Hematopoietic multipotent progenitor cell treated with erythropoietin and hydrocortisone succinate and interleukin-3 and kit ligand, for 8 days (in vitro differentiated cells): ENCODE data around the gene SYNGR3.
"Not testable (repeated sequence)": the region's sequence is repeated elsewhere in the genome, so short reads cannot be mapped to it uniquely, and the experiment has no call there.

Source experiments
- DNase-seq: peaks from one replicate; pipeline ENCODE4 v3.0.0-alpha.2; 2015

SYNGR3 gene

DNA sequence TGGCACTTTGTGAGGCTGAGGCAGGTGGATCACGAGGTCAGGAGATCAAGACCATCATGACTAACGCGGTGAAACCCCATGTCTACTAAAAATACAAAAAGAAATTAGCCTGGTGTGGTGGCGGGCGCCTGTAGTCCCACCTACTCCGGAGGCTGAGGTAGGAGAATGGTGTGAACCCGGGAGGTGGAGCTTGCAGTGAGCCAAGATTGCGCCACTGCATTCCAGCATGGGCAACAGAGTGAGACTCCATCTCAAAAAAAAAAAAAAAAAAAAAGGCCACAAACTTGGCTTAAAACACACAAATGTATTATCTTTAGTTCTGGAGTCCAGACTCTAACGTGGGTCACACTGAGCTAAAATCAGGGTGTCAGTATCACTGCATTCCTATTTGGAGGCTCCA is 22.0 kb downstream of the SYNGR3 start:
- DNase-seq, result not testable (repeated sequence)

DNA sequence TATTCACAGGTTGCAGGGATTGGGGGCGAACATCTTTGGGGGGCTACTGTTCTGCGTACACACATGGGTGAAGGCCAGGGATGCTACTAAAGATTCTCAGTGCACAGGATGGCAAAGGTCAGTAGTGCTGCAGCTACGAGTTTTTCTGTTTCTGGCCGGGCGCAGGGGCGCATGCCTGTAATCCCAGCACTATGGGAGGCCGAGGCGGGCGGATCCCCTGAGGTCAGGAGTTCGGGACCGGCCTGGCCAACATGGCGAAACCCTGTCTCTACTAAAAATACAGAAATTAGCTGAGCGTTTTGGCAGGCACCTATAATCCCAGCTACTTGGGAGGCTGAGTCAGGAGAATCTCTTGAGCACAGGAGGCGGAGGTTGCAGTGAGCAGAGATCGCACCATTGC is 23.8 kb downstream of the SYNGR3 start:
- DNase-seq, result no peak

DNA sequence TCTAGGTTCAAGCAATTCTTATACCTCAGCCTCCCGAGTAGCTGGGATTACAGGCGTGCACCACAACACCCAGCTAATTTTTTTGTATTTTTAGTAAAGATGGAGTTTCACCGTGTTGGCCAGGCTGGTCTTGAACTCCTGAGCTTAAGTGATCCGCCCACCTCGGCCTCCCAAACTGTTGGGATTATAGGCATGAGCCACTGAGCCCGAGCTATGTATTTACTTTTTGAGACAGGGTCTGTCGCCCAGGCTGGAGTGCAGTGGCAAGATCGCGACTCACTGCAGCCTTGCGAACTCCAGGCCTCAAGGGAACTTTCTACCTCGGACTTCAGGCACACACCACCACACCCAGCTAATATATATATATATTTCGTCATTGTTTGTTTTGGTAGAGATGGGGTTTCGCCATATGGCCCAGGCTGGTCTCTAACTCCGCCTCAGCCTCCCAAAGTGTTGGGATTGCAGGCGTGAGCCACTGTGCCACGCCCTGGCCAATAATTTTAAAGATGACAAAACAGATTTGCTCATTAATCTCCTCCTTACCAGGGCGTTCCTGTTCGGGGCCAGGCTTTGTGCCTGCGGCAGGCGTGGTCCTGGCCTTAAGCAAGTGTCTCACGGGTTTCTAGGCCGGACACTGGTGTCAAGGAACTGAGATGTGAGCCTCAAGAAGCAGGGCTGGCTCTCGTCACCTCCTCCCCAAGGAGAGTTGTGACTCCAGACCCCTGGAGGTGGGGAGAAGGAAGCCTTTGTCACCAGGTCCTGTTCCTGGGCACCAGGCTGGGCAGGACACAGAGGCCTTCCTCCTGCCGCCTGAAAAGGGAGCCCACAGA is 25.6 kb downstream of the SYNGR3 start:
- DNase-seq, result no peak

DNA sequence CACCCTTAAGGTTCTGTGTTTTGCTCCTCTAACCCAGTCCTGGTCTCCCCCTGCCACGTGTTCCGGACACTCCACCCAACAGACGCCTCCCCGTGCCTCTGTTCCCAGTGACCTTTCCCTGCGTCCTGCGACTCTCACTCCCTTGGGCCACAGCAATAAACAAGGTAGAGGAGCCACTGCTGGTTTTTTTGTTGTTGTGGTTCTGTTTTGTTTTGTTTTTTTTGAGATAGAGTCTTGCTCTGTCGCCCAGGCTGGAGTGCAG is 26.1 kb downstream of the SYNGR3 start:
- no peak for DNase-seq

DNA sequence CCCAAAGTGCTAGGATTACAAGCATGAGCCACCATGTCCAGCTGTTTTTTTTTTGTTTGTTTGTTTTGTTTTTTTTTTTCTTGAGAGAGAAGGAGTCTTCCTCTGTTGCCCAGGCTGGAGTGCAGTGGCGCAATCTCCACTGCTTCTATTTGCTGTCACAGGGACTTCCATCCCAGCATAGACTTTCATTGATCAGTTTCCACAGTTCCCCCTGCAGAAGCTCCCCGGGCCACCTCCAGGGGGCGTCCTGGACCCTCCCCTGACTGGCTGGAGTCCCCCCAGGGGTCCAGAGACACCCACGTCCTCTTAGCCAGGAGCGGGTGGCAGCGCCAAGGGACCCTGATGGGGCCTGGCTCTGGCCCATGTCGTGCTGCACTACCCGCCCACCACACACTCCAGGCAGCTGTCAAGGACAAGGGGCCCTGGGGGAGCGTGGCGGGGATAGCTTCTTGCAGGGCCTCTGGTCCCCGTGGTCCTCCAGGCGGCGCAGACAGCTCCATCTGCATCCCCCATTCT is 26.7 kb downstream of the SYNGR3 start:
- DNase-seq, result no peak

DNA sequence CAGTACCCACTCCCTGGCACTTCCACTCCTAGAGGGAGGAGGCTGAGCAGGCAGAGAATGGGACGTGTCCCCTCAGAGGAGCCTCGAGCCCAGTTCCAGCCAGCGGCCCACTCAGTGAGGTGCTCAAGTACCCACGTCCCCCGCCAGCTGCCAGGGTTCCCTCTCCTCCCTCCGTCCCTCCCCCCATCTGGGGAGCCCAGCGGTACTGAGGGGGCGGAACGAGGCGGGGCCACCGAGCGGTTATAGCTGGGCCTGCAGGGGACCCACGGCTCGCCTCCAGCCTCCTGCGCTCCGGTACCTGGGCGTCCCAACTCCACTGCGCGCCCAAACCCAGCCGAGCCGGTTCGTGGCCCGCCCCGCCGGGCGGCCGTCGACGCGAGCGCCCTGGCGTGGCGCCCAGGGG is 29.7 kb downstream of the SYNGR3 start, which contains the start of gene NPW:
Gene NPW, plus strand, starts transcription at position 268 of the 403 bp plus-strand sequence.
- DNase-seq, result no peak

DNA sequence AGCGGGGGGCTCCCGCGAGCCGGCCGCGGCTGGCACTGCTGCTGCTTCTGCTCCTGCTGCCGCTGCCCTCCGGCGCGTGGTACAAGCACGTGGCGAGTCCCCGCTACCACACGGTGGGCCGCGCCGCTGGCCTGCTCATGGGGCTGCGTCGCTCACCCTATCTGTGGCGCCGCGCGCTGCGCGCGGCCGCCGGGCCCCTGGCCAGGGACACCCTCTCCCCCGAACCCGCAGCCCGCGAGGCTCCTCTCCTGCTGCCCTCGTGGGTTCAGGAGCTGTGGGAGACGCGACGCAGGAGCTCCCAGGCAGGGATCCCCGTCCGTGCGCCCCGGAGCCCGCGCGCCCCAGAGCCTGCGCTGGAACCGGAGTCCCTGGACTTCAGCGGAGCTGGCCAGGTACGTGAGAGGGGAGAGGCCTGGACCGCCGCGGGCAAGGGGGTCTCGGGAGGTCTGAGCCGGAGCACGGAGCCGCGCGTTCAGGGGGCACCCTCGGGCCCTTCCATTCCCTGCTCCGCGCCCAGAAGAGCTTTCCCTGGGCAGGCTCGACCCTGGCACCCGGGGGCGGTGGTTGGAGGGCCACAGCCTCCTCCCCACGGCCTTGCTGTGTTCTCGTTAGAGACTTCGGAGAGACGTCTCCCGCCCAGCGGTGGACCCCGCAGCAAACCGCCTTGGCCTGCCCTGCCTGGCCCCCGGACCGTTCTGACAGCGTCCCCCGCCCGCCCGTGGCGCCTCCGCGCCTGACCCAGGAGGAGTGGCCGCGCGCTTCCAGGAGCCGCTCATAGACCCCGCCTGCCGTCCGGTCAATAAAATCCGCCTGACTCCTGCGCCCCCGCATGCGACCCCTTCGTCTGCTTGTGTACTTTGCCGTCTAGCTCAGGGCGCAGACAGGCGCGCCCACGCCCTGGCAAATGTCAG is 30.4 kb downstream of the SYNGR3 start:
- DNase-seq, result no peak

DNA sequence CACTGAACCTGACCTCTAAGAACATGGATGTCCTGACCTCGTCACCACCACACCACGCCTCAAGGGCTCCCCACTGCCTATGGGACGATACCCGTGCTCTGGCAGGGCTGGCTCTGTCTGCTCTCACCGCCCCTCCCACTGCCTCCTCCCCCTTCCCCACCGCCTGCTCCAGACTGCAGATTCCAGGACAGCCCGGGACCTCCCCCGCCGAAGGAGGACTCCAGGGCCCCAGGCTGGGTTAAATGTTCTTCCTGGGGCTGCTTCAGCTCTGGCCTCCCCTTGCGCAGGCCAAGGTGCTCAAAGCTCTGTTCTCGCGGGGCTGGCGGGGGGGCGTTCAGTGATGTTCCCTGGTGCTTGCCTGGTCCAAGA is 32.9 kb downstream of the SYNGR3 start:
- DNase-seq, result peak; percentile 40

DNA sequence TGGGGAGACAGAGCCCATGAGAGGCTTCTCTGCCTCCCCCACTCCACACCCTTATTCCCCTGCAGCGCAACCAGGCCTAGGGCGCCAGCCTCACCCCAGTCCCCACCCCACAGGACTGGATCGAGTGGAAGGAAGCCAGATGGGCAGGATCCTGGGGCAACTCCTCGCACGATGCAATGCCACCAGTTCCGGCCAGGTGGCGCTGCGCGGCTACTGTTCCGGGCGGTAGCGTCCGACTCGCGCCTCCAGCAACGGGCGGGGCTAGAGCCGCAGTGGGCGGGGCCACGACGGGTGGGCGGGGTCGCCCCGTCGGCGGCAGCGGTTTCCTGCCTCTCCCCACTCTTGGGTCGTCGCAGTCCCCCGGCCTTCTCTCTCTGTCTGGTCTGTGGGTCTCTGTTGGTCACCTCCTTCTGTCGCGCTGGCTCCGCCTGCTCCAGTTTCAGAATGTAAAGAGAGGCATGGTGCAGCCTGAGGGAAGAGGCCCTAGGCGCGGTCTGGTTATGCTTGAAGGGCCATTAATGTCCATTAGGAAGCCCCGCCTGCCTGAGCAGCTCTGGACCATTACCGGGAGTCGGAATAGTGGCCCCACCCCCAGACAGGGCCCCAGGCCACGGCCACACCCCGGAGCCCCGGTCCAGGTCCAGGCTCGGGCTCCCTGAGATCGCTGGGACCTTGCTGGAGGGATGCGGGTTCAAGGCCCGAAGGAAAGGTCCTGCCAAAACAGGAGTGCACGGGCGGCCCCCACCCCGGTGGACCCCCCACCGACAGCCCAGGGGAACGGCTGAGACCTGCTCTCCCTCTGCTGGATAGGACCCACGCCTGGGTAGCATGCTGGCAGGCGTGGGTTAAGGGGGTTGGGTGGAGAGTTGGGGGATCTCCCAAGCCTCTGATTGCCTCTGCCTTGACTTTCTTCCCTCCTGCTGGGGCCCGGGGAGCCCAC is 33.6 kb downstream of the SYNGR3 start:
- peak; percentile 89 for DNase-seq

DNA sequence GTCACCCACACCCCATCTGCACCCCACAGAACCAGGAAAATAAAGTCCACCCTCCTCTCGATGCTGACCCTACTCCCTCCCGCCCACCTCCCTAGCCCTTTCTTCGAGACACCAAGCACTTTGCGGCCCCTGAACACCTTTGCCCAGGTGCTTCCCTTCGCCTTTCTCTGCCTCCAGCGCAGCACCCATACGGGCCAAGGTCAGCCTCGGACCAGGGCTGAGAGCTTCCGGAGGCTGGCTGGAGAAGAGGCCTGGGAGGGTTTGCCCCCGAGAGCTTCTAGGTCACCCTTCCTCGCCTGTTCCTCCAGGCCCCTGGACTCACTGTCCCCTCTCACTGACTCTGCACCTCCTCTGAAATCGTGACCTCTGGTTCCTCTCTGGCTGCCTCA is 34.3 kb downstream of the SYNGR3 start:
- DNase-seq, result no peak

DNA sequence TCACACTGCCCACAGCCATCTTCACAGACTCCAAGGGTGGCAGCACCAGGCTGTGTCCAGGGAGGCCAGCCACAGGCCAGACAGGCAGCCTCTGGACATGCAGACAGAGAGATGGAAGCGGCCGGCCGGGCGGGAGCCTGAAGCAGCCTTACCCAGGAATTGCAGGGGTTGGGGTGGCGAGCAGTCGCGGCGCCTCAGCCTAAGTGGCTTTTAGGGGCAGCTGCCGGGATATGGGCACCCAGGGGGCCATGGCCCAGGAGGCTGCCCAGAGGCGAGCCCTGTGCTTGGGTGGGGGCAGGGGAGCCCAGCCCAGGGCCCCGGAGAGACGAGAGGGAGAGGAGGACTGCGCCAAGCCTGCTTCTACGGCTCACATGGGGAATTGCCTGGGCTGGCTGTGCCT is 35.5 kb downstream of the SYNGR3 start:
- DNase-seq, result no peak

DNA sequence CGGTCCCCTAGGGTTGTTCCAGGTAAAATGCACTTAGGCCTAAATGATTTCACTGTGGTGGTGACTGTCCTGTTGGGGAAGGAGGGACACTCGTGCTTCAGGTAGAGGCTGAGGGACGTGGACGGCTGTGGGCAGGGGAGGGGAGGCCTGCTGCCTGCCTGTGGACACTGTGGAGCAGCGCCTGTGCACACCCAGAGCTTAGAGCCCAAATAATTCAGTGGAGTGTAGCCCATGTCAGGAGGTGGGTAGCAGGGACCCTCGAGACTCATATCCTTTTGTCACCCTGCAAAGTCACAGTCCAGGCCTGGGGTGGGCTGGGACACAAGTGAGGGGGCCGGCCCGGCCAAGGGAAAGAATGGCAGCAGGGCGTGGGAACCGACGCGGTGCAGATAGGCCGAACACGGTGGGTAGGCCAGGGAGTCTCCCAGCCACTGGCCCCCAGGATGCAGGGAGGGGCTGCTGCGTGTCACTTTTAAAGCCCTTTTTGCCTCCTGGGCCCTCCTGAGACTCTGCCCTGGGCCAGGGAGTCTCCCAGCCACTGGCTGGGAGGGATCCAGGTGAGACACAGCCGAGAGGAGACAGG is 36.2 kb downstream of the SYNGR3 start:
- no peak for DNase-seq

DNA sequence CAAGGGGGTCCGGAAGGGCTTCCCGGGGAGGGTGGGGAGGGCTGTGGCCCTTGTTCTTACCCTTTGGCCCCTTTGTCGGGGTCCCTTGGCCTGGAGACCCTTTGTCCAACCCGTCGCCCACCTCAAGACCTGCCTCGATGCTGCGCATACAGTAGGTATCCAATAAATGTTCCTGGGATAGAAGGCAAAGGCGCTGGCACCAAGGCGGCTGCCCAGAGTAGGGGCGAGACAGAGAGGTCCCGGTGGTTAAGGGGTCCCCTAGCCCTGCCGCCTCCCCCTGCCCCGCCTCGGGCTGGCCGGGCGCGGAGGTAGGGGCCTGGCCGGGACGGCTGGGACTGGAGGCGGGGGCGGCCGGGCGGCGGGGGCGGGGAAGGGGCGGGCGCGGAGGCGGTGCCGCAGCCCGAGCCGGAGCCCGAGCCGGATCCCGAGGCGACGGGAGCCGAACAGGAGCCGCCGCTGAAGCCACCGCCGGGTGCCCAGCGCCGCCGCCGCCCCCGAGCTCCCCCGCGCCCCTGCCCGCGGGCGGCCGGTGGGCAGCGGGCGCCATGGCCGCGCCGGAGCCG is 36.8 kb downstream of the SYNGR3 start, which contains the start of gene NHERF2:
Gene NHERF2, plus strand, starts transcription at position 442 of the 563 bp plus-strand sequence. Its CDS starts 104 bp downstream, at position 546.
- no peak for DNase-seq

DNA sequence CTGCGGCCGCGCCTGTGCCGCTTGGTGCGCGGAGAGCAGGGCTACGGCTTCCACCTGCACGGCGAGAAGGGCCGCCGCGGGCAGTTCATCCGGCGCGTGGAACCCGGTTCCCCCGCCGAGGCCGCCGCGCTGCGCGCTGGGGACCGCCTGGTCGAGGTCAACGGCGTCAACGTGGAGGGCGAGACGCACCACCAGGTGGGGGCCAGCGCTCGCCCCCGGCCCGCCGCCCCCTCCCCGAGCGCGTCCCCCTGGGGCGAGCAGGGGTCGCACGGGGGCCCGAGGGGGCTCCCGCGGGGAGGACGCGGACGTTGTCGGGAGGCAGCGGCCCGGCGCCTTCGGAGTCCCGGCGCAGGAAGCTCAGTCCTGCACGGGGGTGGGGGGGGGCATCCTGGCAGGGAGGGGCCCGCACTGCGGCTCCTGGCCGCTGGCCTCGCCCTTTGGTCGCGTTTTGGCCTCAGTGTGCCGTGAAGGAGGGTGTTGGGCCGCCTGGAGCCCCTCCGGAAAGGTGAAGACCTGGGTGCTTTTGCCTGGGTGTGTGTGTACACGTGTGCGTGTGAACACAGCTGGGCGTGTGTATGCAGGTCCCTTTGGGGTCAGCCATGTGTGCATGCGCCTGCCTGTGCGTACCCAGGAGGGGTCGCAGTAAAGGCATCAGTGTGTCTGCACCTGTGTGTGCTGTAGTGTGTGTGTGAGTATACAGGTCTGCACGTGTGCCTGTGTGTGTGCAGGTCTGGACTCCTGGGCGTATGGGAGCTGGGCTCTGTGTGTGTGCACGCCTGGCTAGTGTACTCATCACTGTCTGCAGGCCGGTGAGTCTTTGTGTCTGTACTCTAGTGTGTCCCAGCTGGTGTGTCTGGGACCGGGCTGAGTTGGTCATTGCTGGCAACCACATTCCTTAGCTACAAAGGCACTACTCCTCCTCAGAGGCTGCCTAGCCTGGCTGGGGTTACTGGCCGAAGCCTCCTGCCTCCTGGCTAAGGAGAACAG is 37.5 kb downstream of the SYNGR3 start:
- no peak for DNase-seq

DNA sequence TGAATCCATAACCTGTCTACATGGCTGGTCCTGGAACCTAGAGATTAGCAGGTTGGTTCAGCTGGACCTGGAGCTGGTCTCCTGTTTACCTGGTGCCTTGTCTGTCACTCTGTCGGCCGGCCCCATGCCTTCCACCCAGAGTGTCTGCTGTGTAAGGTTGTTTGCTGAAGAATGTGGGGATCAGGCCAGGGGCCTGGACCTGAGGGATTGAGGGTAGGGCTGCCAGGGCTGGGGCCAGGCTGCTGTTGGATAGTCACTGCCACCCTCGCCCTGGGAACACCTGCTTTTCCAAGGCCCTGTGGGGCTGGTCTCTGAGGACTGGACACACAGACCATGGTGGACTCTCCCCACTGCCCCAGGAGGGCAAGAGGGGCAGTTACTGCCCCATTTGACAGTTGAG is 38.4 kb downstream of the SYNGR3 start:
- DNase-seq, result no peak

DNA sequence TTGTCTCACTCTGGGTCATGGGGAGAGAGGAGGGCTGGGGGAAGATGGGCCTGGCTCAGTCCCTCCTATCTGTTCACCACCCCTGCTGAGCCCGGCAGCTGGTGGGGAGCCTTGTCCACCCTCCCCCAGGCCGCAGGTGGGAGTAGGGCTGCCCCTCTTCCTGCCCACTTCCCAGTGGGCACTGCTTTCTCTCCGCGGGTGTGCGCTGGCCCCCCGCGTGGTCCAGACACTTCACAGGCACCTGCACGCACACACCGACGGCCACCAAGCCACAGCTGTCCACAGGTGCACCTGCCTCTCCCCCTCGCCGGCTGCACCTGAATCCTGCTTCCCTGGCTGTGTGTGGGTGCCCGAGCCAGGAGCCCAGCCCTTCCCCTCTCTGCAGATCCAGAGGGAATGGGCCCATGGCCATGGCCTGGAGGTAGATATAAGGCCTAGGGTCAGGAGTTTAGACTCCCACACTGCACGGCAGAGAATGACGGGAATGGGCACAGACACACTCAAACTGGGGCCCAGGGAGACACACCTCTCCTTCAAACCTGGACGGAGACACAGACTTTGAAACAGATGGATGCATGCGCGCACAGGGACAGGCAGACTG is 39.0 kb downstream of the SYNGR3 start:
- no peak for DNase-seq

DNA sequence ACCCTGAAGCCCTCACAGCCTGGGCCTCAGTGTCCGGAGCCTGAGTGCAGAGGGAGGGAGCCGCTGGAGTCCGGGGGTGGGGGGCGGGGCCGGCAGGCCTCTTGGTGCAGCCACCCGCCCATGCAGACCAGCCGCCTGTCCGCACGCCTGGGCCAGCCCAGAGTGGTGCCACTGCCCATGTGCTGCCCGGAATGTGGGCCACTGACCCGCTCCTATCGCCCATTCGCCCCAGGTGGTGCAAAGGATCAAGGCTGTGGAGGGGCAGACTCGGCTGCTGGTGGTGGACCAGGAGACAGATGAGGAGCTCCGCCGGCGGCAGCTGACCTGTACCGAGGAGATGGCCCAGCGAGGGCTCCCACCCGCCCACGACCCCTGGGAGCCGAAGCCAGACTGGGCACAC is 39.6 kb downstream of the SYNGR3 start:
- no peak for DNase-seq

DNA sequence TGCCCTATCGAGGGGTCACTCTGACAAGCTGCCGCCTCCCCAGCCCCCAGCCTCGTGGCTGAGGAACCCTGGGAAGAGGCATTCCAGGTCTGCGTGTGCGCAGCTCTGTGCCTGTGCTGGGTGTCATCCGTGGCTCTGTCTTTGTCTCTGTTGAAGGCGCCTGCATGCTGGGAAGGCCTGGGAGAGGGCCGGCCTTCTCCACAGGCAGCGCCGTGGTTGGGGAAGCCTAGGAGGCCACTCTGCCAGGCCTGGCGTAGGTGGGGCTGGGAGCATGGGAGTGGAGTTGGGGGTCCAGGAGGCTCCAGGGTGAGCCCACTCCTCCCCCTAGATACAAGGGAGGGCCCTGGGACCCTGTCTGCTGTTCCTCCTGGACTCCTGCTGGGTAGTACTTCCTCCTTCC is 40.3 kb downstream of the SYNGR3 start:
- no peak for DNase-seq

DNA sequence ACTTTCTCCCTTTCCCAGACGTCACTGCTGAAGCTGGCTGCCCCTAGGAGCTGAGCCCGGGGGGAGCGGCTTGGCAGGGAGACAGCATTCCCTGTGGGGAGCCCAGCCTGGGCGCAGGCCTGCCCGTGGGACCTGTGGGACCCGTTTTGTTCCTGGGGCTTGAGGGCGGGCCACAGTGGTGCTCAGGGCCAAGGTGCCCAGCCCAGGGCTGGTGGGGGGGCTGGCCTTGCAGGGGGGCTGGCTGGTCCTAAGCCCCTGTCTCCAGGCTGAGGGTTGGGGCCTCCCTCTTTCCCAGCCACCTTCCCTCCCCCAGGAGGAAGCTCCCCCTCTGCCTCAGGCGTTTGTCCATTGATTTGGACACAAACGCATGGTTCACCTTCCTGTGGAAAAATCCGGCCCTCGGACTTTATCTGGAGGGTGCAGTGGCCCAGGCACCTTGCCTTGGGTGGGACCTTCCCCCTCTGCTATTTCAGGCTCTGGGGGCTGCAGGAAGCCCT is 41.4 kb downstream of the SYNGR3 start:
- no peak for DNase-seq
